NCI-H774 (cell line): Measurements from ENCODE around the gene LAMB2.

Experiments used
- DNase-seq: peaks from one replicate; lab custom pipeline; 2025; lab: John Stamatoyannopoulos, UW

Gene LAMB2

GRCh38 chr3:49121132-49121736 lies 11.6 kb downstream of the LAMB2 start:
- no peak for DNase-seq

GRCh38 chr3:49120438-49121131 lies 12.3 kb downstream of the LAMB2 start, which contains the start of gene USP19:
USP19 (minus strand) TSS chr3:49120823; CDS start chr3:49119145, 1,678 bp downstream.
- peak; percentile 64 for DNase-seq

GRCh38 chr3:49120096-49120437 lies 12.8 kb downstream of the LAMB2 start:
- no peak for DNase-seq

GRCh38 chr3:49119439-49119838 lies 13.4 kb downstream of the LAMB2 start:
- no peak for DNase-seq

- no peak for DNase-seq
These were observed 13.8 kb downstream of the LAMB2 start for GRCh38 chr3:49119036-49119435.

GRCh38 chr3:49112262-49112661 lies 20.6 kb downstream of the LAMB2 start:
- no peak for DNase-seq

- no peak for DNase-seq
These were observed 21.5 kb downstream of the LAMB2 start for GRCh38 chr3:49111347-49111746.

- no peak for DNase-seq
These were observed 22.1 kb downstream of the LAMB2 start for GRCh38 chr3:49110780-49111179.

GRCh38 chr3:49108346-49108745 lies 24.5 kb downstream of the LAMB2 start:
- DNase-seq, result no peak

- DNase-seq, result peak; percentile 53
These were observed 28.2 kb downstream of the LAMB2 start, which contains the start of gene QARS1 for GRCh38 chr3:49104427-49105291. QARS1 (minus strand) TSS chr3:49104757; CDS start chr3:49104733, 24 bp downstream.

GRCh38 chr3:49104052-49104426 lies 28.8 kb downstream of the LAMB2 start:
- no peak for DNase-seq

- no peak for DNase-seq
These were observed 32.7 kb downstream of the LAMB2 start for GRCh38 chr3:49100046-49100615.

GRCh38 chr3:49098910-49099630 lies 33.8 kb downstream of the LAMB2 start:
- no peak for DNase-seq

GRCh38 chr3:49098429-49098828 lies 34.4 kb downstream of the LAMB2 start:
- no peak for DNase-seq

GRCh38 chr3:49093853-49094767 lies 38.7 kb downstream of the LAMB2 start, which contains the start of gene QRICH1:
QRICH1 (minus strand) TSS chr3:49094071; CDS start chr3:49077017, 17,054 bp downstream.
- DNase-seq, result peak; percentile 84

GRCh38 chr3:49092938-49093852 lies 39.7 kb downstream of the LAMB2 start:
- DNase-seq, result peak; percentile 23

- DNase-seq, result no peak
These were observed 51.4 kb downstream of the LAMB2 start for GRCh38 chr3:49081429-49081828.

GRCh38 chr3:49079270-49079669 lies 53.6 kb downstream of the LAMB2 start:
- DNase-seq, result no peak

GRCh38 chr3:49076646-49077045 lies 56.2 kb downstream of the LAMB2 start:
- DNase-seq, result no peak
